ENCODE measurements around the gene NME2.

GRCh38 chr17:51165680-51166197 lies 472 bp upstream of the NME2 start:
- TF ChIP-seq TAF1 (IDR thresholded peaks at IDR 0.05; ENCODE audit: low read depth, low read length) (no peak), POLR2AphosphoS5 (IDR thresholded peaks at IDR 0.05; ENCODE audit: low read depth, low read length) (0 out of 2 replicates have a peak, but pooled peaks have one; percentile 45), POLR2A (IDR thresholded peaks at IDR 0.05; ENCODE audit: low read depth, low read length) (no peak)
